Loucy (cell line): ENCODE results near the gene GLMN.
"Not testable (repeated sequence)": the region's sequence is repeated elsewhere in the genome, so short reads cannot be mapped to it uniquely, and the experiment has no call there.

Experiments
- H2AFZ ChIP-seq: fragments of 200-600 bp; sonication (generic); 2 replicates; pipeline ENCODE4 v1.6.0; 2016; ENCODE audit warnings: antibody characterized with exemption, mild to moderate bottlenecking, low read length, moderate library complexity
- H3F3A ChIP-seq: fragments of 200-600 bp; 2 replicates; pipeline ENCODE4 v1.6.0; 2016; ENCODE audit warnings: antibody characterized with exemption, low read depth, mild to moderate bottlenecking
- H3K27me3 ChIP-seq: fragments of 200-600 bp; sonication (generic); 2 replicates; pipeline ENCODE4 v1.6.1; 2014; ENCODE audit warnings: low read length, mild to moderate bottlenecking; ENCODE audit not compliant: insufficient read depth, poor library complexity, severe bottlenecking
- H3K36me3 ChIP-seq: fragments of 200-600 bp; sonication (generic); 2 replicates; pipeline ENCODE4 v1.6.1; 2016; ENCODE audit warnings: low read length; ENCODE audit not compliant: insufficient read depth
- H3K4me1 ChIP-seq: fragments of 200-600 bp; sonication (generic); 2 replicates; pipeline ENCODE4 v1.5.1; 2014; ENCODE audit warnings: low read length, mild to moderate bottlenecking; ENCODE audit not compliant: insufficient read depth, poor library complexity, severe bottlenecking
- H3K4me2 ChIP-seq: fragments of 200-600 bp; sonication (generic); 2 replicates; pipeline ENCODE4 v1.6.0; 2014; ENCODE audit warnings: antibody characterized with exemption, low read length, low read depth, mild to moderate bottlenecking; ENCODE audit not compliant: poor library complexity, severe bottlenecking
- H3K4me3 ChIP-seq: fragments of 200-600 bp; sonication (generic); 2 replicates; pipeline ENCODE4 v1.5.1; 2014; ENCODE audit warnings: low read length, mild to moderate bottlenecking, mixed read lengths; ENCODE audit not compliant: poor library complexity, severe bottlenecking
- H3K79me2 ChIP-seq: fragments of 200-600 bp; sonication (generic); 2 replicates; pipeline ENCODE4 v1.6.1; 2014; ENCODE audit warnings: low read length; ENCODE audit not compliant: insufficient read depth
- H3K9ac ChIP-seq: fragments of 200-600 bp; sonication (generic); 2 replicates; pipeline ENCODE4 v1.6.0; 2014; ENCODE audit warnings: mild to moderate bottlenecking, low read depth, low read length, moderate library complexity; ENCODE audit not compliant: poor library complexity, severe bottlenecking
- H3K9me2 ChIP-seq: fragments of 200-600 bp; sonication (generic); replicated peaks from 2 replicates; pipeline ENCODE4 v1.6.1; 2016; ENCODE audit warnings: low read depth, low read length, mixed read lengths
- H3K9me3 ChIP-seq: fragments of 200-600 bp; sonication (generic); 2 replicates; pipeline ENCODE4 v1.6.1; 2014; ENCODE audit warnings: mild to moderate bottlenecking, antibody characterized with exemption, low read length, low read depth; ENCODE audit not compliant: insufficient read depth
- H4K20me1 ChIP-seq: fragments of 200-600 bp; sonication (generic); 2 replicates; pipeline ENCODE4 v1.6.0; 2014; ENCODE audit warnings: antibody characterized with exemption, low read length, mild to moderate bottlenecking; ENCODE audit not compliant: insufficient read depth, poor library complexity, severe bottlenecking
- CTCF ChIP-seq: fragments of 200-600 bp; sonication (generic); conservative IDR thresholded peaks from 2 replicates; pipeline ENCODE4 v1.5.1; 2014; ENCODE audit warnings: mild to moderate bottlenecking, antibody characterized with exemption, low read length
- EZH2phosphoT487 ChIP-seq: fragments of 200-600 bp; IDR thresholded peaks from 2 replicates; pipeline ENCODE4 v1.6.1; 2018; ENCODE audit warnings: antibody characterized with exemption, mild to moderate bottlenecking, moderate library complexity, borderline replicate concordance

Gene GLMN

GRCh38 chr1:92273039-92273438, 25.7 kb downstream of the GLMN start:
- H4K20me1 ChIP-seq: no peaks in the 10 kb centered on the region
- no peaks in the 10 kb centered on the region for H3K79me2 ChIP-seq
- peaks cover 6% of the 10 kb centered on the region for H3K4me1 ChIP-seq
- H2AFZ ChIP-seq: no peak overlapping the region
- H3K9ac ChIP-seq: no peak overlapping the region
- H3K9me3 ChIP-seq: no peaks in the 10 kb centered on the region
- no peak for TF ChIP-seq CTCF
- no peak for TF ChIP-seq EZH2phosphoT487
- no peaks in the 10 kb centered on the region for H3K9me2 ChIP-seq
- no peak overlapping the region for H3K4me3 ChIP-seq
- H3K4me2 ChIP-seq: no peak overlapping the region
- H3F3A ChIP-seq: no peaks in the 10 kb centered on the region
- no peaks in the 10 kb centered on the region for H3K27me3 ChIP-seq
- H3K36me3 ChIP-seq: peaks cover 63% of the 10 kb centered on the region; the same call in 1 of the 2 replicates

- no peaks in the 10 kb centered on the region for H3K9me2 ChIP-seq
- peaks cover 52% of the 10 kb centered on the region; the same call in 1 of the 2 replicates for H3K36me3 ChIP-seq
- no peaks in the 10 kb centered on the region for H3F3A ChIP-seq
- H3K4me1 ChIP-seq: no peaks in the 10 kb centered on the region
- H3K4me2 ChIP-seq: no peak overlapping the region
- H3K79me2 ChIP-seq: no peaks in the 10 kb centered on the region
- no peaks in the 10 kb centered on the region for H3K9me3 ChIP-seq
- no peaks in the 10 kb centered on the region for H3K27me3 ChIP-seq
- TF ChIP-seq EZH2phosphoT487 (no peak), CTCF (no peak)
- H3K4me3 ChIP-seq: no peak overlapping the region
- no peaks in the 10 kb centered on the region for H4K20me1 ChIP-seq
- no peak overlapping the region for H2AFZ ChIP-seq
- H3K9ac ChIP-seq: no peak overlapping the region
These were observed 36.3 kb downstream of the GLMN start for GRCh38 chr1:92262516-92262915.

GRCh38 chr1:92259350-92259749, 39.4 kb downstream of the GLMN start:
- H3K36me3 ChIP-seq: peaks cover 48% of the 10 kb centered on the region; the same call in 1 of the 2 replicates
- no peak overlapping the region for H3K9ac ChIP-seq
- TF ChIP-seq EZH2phosphoT487 (no peak), CTCF (no peak)

GRCh38 chr1:92254714-92255113, 44.1 kb downstream of the GLMN start:
- H3K4me1 ChIP-seq, H3K79me2 ChIP-seq, H3K9me3 ChIP-seq, H3K4me3 ChIP-seq, H4K20me1 ChIP-seq, H3K9ac ChIP-seq, H3K9me2 ChIP-seq, H2AFZ ChIP-seq, H3F3A ChIP-seq, H3K4me2 ChIP-seq, H3K27me3 ChIP-seq: not testable (repeated sequence)
- peaks cover 42% of the 10 kb centered on the region; the same call in 1 of the 2 replicates for H3K36me3 ChIP-seq

More at GRCh38 chr1:92259350-92259749, 39.4 kb downstream of the GLMN start:
- no peaks in the 10 kb centered on the region for H3F3A ChIP-seq
- no peaks in the 10 kb centered on the region for H4K20me1 ChIP-seq
- no peak overlapping the region for H3K4me3 ChIP-seq
- H3K9me2 ChIP-seq: no peaks in the 10 kb centered on the region
- H3K27me3 ChIP-seq: no peaks in the 10 kb centered on the region
- no peak overlapping the region for H2AFZ ChIP-seq
- H3K9me3 ChIP-seq: no peaks in the 10 kb centered on the region
- H3K4me2 ChIP-seq: no peak overlapping the region
- H3K4me1 ChIP-seq: no peaks in the 10 kb centered on the region
- H3K79me2 ChIP-seq: no peaks in the 10 kb centered on the region
